Gastrocnemius medialis (tissue), 4 donors: ENCODE measurements around the gene DCDC2C. TPM values are rescaled to one million over a fixed set of nuclear protein-coding genes. Genes with fewer than 3 reads are reported as not detected.

ENCODE experiments used
- ATAC-seq, 2 donors: fragments of 150-250 bp; one replicate each; pipeline ENCODE4 v1.9.1; 2016
- DNase-seq, 2 donors: peaks; one replicate each; pipeline ENCODE4 v3.0.0-alpha.2; 2019
- H3K27ac ChIP-seq, 4 donors: fragments of 200-600 bp; sonication (generic); 1 replicate in 1 of 4; 2 replicates in 3 of 4; pipeline ENCODE4 v1.5.1; 2016 to 2018; ENCODE audit warnings: mild to moderate bottlenecking in 2 of 4, moderate library complexity in 1 of 4
- H3K27me3 ChIP-seq, 3 donors: fragments of 200-600 bp; sonication (generic) in 2 of 3; 1 replicate in 1 of 3; 2 replicates in 2 of 3; pipeline versions ENCODE4 v1.5.1 to v1.6.0; 2016 to 2019; ENCODE audit warnings: mild to moderate bottlenecking in 1 of 3, moderate library complexity in 1 of 3
- H3K36me3 ChIP-seq, 2 donors: fragments of 200-600 bp; sonication (generic) in 1 of 2; one replicate each; pipeline ENCODE4 v1.5.1; 2017 to 2018
- H3K4me1 ChIP-seq, 2 donors: fragments of 200-600 bp; sonication (generic) in 1 of 2; one replicate each; pipeline ENCODE4 v1.5.1; 2016 to 2017; ENCODE audit warnings: mild to moderate bottlenecking in 2 of 2
- H3K4me3 ChIP-seq, 4 donors: fragments of 200-600 bp; sonication (generic) in 3 of 4; 1 replicate in 1 of 4; 2 replicates in 3 of 4; pipeline ENCODE4 v1.5.1; 2016 to 2019; ENCODE audit warnings: mild to moderate bottlenecking in 2 of 4
- H3K9me3 ChIP-seq, 3 donors: fragments of 200-600 bp; sonication (generic) in 2 of 3; 1 replicate in 1 of 3; 2 replicates in 2 of 3; pipeline ENCODE4 v1.5.1; 2016 to 2019
- CTCF ChIP-seq, 5 experiments: fragments of 450-650 bp in 3 of 5; fragments of 200-600 bp in 2 of 5; sonication (generic) in 2 of 5; IDR thresholded peaks in 4 of 5; conservative IDR thresholded peaks in 1 of 5; 1 replicate in 4 of 5; 2 replicates in 1 of 5; pipeline ENCODE4 v1.5.1; 2016 to 2019; ENCODE audit warnings: antibody characterized with exemption in 5 of 5, mild to moderate bottlenecking in 3 of 5, moderate library complexity in 3 of 5
- POLR2A ChIP-seq, 2 donors: fragments of 450-650 bp; IDR thresholded peaks; one replicate each; pipeline ENCODE4 v1.6.1; 2017; ENCODE audit warnings: antibody characterized with exemption in 2 of 2, mild to moderate bottlenecking in 2 of 2, moderate library complexity in 2 of 2
- in situ Hi-C, 4 donors: fragments of 200-750 bp; cut with MboI; loops; one replicate each; pipeline versions ENCODE4 v1.15.0 to v1.8.0; 2017; ENCODE audit warnings: low sequenced_read_pairs in 4 of 4
- intact Hi-C: fragments of 100-400 bp; cut with DNase I; formaldehyde crosslinking; loops from one replicate; pipeline ENCODE4 v1.15.1; 2023; ENCODE audit warnings: low total_unique reads
- total RNA-seq, 4 donors: library from RNA; depleted of rRNA; stranded (reverse); fragments of >200 nt; gene quantifications; one replicate each; pipeline versions ENCODE4 v1.1.0 to v1.2.3, GENCODE V29; 2016

DCDC2C gene
- total RNA-seq, 4 donors from 2014 or later = not detected

- in situ Hi-C loops (no loop called here), intact Hi-C loops (loop anchor here (2.0 kb wide), 1 partner anchor 52 kb away; no protein-coding TSS in a partner anchor)
- H3K4me3 ChIP-seq = no peak overlapping the region
- no peaks in the 10 kb centered on the region for H3K36me3 ChIP-seq
- no peak for ATAC-seq
- TF ChIP-seq POLR2A (IDR thresholded peaks at IDR 0.05) (no peak), CTCF (IDR thresholded peaks at IDR 0.05 in 4 of 5, conservative IDR thresholded peaks at IDR 0.05 in 1 of 5) (no peak)
- DNase-seq = no peak
- H3K4me1 ChIP-seq = no peaks in the 10 kb centered on the region
- H3K27me3 ChIP-seq = no peaks in the 10 kb centered on the region
- no peaks in the 10 kb centered on the region for H3K9me3 ChIP-seq
- H3K27ac ChIP-seq = no peak overlapping the region
These were observed 25.7 kb downstream of the DCDC2C start for GRCh38 chr2:3729055-3729448.

- intact Hi-C loops (loop anchor here (2.0 kb wide), 1 partner anchor 51 kb away; no protein-coding TSS in a partner anchor), in situ Hi-C loops (no loop called here)
- no peak overlapping the region for H3K4me3 ChIP-seq
- TF ChIP-seq POLR2A (IDR thresholded peaks at IDR 0.05) (no peak), CTCF (IDR thresholded peaks at IDR 0.05 in 4 of 5, conservative IDR thresholded peaks at IDR 0.05 in 1 of 5) (no peak)
- H3K27me3 ChIP-seq = no peaks in the 10 kb centered on the region
- no peaks in the 10 kb centered on the region for H3K4me1 ChIP-seq
- ATAC-seq (no peak), DNase-seq (no peak)
- no peaks in the 10 kb centered on the region for H3K9me3 ChIP-seq
- no peaks in the 10 kb centered on the region for H3K36me3 ChIP-seq
- no peak overlapping the region for H3K27ac ChIP-seq
These were observed 26.4 kb downstream of the DCDC2C start for GRCh38 chr2:3729786-3730185.

GRCh38 chr2:3730646-3731045 is 27.3 kb downstream of the DCDC2C start:
- ATAC-seq (no peak), DNase-seq (no peak)
- Histone ChIP-seq H3K4me1 (no peaks in the 10 kb centered on the region), H3K9me3 (no peaks in the 10 kb centered on the region), H3K4me3 (no peak overlapping the region), H3K36me3 (no peaks in the 10 kb centered on the region), H3K27me3 (no peaks in the 10 kb centered on the region), H3K27ac (no peak overlapping the region)
- TF ChIP-seq POLR2A (IDR thresholded peaks at IDR 0.05) (no peak), CTCF (IDR thresholded peaks at IDR 0.05 in 4 of 5, conservative IDR thresholded peaks at IDR 0.05 in 1 of 5) (no peak)
- intact Hi-C loops (no loop called here), in situ Hi-C loops (no loop called here)

- no peaks in the 10 kb centered on the region for H3K36me3 ChIP-seq
- intact Hi-C loops = no loop called here
- H3K9me3 ChIP-seq = no peaks in the 10 kb centered on the region
- DNase-seq (no peak), ATAC-seq (no peak)
- no peaks in the 10 kb centered on the region for H3K27me3 ChIP-seq
- in situ Hi-C loops = no loop called here
- no peak overlapping the region for H3K4me3 ChIP-seq
- no peaks in the 10 kb centered on the region for H3K4me1 ChIP-seq
- no peak overlapping the region for H3K27ac ChIP-seq
- no peak for TF ChIP-seq POLR2A (IDR thresholded peaks at IDR 0.05)
- TF ChIP-seq CTCF (IDR thresholded peaks at IDR 0.05 in 4 of 5, conservative IDR thresholded peaks at IDR 0.05 in 1 of 5) = no peak
These were observed 28.5 kb downstream of the DCDC2C start for GRCh38 chr2:3731829-3732228.

- Histone ChIP-seq H3K27ac (no peak overlapping the region), H3K27me3 (no peaks in the 10 kb centered on the region), H3K4me1 (no peaks in the 10 kb centered on the region), H3K9me3 (no peaks in the 10 kb centered on the region), H3K4me3 (no peak overlapping the region), H3K36me3 (no peaks in the 10 kb centered on the region)
- ATAC-seq = no peak
- in situ Hi-C loops = no loop called here
- no peak for DNase-seq
- intact Hi-C loops = no loop called here
- no peak for TF ChIP-seq POLR2A (IDR thresholded peaks at IDR 0.05)
- no peak for TF ChIP-seq CTCF (IDR thresholded peaks at IDR 0.05 in 4 of 5, conservative IDR thresholded peaks at IDR 0.05 in 1 of 5)
These were observed 32.7 kb downstream of the DCDC2C start for GRCh38 chr2:3736112-3736511.
